Measurements from ENCODE around the gene NEURL4.

GRCh38 chr17:7334938-7335538 is 5.9 kb upstream of the NEURL4 start:
- TF ChIP-seq CTCF (IDR thresholded peaks at IDR 0.05), result no peak
- no peak for TF ChIP-seq POLR2A (IDR thresholded peaks at IDR 0.05)
